Glutamatergic neuron (in vitro differentiated cells): ENCODE data around the gene PCED1A. TPM values are rescaled to one million over a fixed set of nuclear protein-coding genes. Genes with fewer than 3 reads are reported as not detected.
A peak's percentile ranks its signal among the peaks of the same experiment; 100 is the strongest.

Experiments used
- DNase-seq: peaks from one replicate; pipeline ENCODE4 v3.0.0; 2022
- H3K27ac Mint-ChIP-seq: one replicate; pipeline ENCODE4 v1.8.0; 2020; ENCODE audit warnings: mild to moderate bottlenecking, mixed read lengths, inconsistent platforms; ENCODE audit not compliant: unreplicated experiment
- H3K27me3 Mint-ChIP-seq: one replicate; pipeline ENCODE4 v1.8.0; 2020; ENCODE audit warnings: mild to moderate bottlenecking, moderate library complexity, mixed read lengths, inconsistent platforms; ENCODE audit not compliant: unreplicated experiment
- H3K36me3 Mint-ChIP-seq: one replicate; pipeline ENCODE4 v1.8.0; 2020; ENCODE audit warnings: mild to moderate bottlenecking, mixed read lengths, inconsistent platforms; ENCODE audit not compliant: unreplicated experiment
- H3K4me1 Mint-ChIP-seq: one replicate; pipeline ENCODE4 v1.8.0; 2020; ENCODE audit warnings: mild to moderate bottlenecking, low read depth, mixed read lengths, inconsistent platforms; ENCODE audit not compliant: unreplicated experiment
- H3K4me3 Mint-ChIP-seq: one replicate; pipeline ENCODE4 v1.8.0; 2020; ENCODE audit warnings: mild to moderate bottlenecking, mixed read lengths, inconsistent platforms; ENCODE audit not compliant: unreplicated experiment
- H3K9me3 Mint-ChIP-seq: one replicate; pipeline ENCODE4 v1.8.0; 2020; ENCODE audit warnings: mild to moderate bottlenecking, moderate library complexity, mixed read lengths, inconsistent platforms; ENCODE audit not compliant: unreplicated experiment
- total RNA-seq: library from RNA; stranded (reverse); fragmentation: NEBNext Ultra II Directional; extraction: Animal tissue kit (Norgen Biotek cat#: 25700); gene quantifications from one replicate; pipeline ENCODE4 v1.2.1, GENCODE V29; 2021; ENCODE audit not compliant: unreplicated experiment
- TF ChIP-seq, protein P1 (sequence below): fragments of 200-600 bp; sonication (generic); IDR thresholded peaks from one replicate; pipeline ENCODE4 v1.5.0; 2021; ENCODE audit not compliant: partially characterized antibody, unreplicated experiment

The PCED1A gene
- total RNA-seq, 1 donor from 2014 or later, result 41.6 TPM

- peak; percentile 68 for DNase-seq
- Mint-ChIP-seq H3K36me3 (peaks cover 15% of the 10 kb centered on the region), H3K27me3 (peaks cover 31% of the 10 kb centered on the region), H3K4me3 (no peak overlapping the region), H3K27ac (no peak overlapping the region), H3K9me3 (peaks cover 7% of the 10 kb centered on the region), H3K4me1 (peaks cover 3% of the 10 kb centered on the region)
- TF ChIP-seq, protein P1, sequence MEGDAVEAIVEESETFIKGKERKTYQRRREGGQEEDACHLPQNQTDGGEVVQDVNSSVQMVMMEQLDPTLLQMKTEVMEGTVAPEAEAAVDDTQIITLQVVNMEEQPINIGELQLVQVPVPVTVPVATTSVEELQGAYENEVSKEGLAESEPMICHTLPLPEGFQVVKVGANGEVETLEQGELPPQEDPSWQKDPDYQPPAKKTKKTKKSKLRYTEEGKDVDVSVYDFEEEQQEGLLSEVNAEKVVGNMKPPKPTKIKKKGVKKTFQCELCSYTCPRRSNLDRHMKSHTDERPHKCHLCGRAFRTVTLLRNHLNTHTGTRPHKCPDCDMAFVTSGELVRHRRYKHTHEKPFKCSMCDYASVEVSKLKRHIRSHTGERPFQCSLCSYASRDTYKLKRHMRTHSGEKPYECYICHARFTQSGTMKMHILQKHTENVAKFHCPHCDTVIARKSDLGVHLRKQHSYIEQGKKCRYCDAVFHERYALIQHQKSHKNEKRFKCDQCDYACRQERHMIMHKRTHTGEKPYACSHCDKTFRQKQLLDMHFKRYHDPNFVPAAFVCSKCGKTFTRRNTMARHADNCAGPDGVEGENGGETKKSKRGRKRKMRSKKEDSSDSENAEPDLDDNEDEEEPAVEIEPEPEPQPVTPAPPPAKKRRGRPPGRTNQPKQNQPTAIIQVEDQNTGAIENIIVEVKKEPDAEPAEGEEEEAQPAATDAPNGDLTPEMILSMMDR, result no peak
These were observed 35.4 kb downstream of the PCED1A start for GRCh38 chr20:2804852-2805688.

DNA sequence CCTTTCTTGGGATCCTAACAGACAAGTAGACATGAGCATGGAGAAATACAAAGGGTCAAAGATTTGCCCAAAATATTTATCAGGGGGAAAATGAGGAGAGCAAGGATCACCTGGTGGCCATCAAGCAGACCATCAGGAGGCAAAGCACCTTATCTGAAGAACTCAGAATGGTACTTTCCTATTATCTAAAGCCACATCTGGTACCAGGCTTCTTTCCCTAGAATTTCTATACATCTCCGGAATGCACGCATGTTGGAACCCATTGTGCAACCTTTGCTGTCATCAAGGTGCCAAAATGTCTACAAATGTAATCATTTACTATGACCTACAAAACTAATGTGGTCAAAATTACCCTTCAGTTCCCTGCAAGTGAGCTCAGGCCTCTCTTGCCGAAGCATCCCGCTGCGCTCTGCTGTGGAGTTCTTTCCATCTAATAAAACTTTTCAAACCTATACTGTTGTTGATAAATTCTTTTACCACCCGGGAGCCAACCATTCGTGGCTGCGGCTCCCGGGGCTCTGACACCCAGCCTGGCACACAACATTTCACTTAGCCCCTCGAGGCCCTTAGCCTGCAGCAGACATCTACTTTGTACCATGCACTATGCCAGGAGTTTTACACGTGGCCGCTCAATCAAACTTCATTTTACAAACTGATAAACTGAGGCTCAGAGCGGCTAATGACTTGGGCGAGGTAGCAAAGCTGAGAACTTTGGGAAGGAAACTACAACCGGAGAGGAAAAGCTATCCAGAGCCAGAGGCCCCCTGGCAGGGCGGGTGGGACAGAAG, 36.2 kb downstream of the PCED1A start:
- H3K27me3 Mint-ChIP-seq, result peaks cover 34% of the 10 kb centered on the region
- peaks cover 15% of the 10 kb centered on the region for H3K36me3 Mint-ChIP-seq
- DNase-seq, result no peak
- H3K27ac Mint-ChIP-seq, result no peak overlapping the region
- TF ChIP-seq, protein P1, result no peak
- peaks cover 7% of the 10 kb centered on the region for H3K4me1 Mint-ChIP-seq
- H3K9me3 Mint-ChIP-seq, result peaks cover 7% of the 10 kb centered on the region
- H3K4me3 Mint-ChIP-seq, result peak overlapping the region; percentile 25

- peaks cover 5% of the 10 kb centered on the region for H3K36me3 Mint-ChIP-seq
- TF ChIP-seq, protein P1, result no peak
- no peak for DNase-seq
- peaks cover 7% of the 10 kb centered on the region for H3K4me1 Mint-ChIP-seq
- peaks cover 7% of the 10 kb centered on the region for H3K9me3 Mint-ChIP-seq
- H3K4me3 Mint-ChIP-seq, result peak overlapping the region; percentile 85
- peaks cover 34% of the 10 kb centered on the region for H3K27me3 Mint-ChIP-seq
- H3K27ac Mint-ChIP-seq, result no peak overlapping the region
These were observed 39.1 kb downstream of the PCED1A start for GRCh38 chr20:2801286-2801728.

DNA sequence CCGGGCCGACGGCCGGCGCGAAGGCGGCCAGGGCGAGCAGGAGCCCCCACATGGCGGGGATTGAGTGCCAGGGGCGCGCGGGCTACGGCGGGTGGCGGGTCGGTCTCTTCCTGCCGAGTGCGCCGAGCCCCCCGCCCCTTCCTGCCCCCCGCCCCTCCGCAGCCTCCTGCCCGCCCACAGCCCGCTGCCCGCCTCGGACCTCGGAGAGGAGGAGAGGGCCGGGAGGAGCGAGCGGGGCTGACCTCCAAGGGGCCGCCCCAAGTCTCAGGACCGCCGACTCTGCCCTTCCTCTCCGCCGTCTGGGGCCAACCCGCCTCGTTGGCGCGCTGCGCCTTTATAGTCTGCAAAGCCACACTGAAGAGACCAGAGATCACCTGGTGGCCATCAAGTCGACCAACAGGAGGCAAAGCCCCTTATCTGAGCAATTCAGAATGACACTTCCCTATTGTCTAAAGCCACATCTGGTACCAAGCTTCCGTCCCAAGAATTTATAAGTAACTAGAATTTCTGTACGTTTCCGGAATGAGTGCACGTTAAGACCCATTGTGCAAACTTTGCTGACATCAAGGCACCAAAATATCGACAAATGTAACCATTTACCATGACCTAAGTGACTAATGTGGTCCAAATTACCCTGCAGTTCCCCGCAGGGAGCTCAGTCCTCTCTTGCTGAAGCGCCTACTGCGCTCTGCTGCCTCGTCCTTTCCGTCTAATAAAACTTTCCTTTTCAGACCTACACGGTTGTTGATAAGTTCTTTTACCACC, 39.8 kb downstream of the PCED1A start, which contains the start of gene CPXM1:
TSS of gene CPXM1 (minus strand) at position 107 of the 765 bp plus-strand sequence. CDS start at position 52, 55 bp downstream.
- H3K9me3 Mint-ChIP-seq, result peaks cover 3% of the 10 kb centered on the region
- H3K4me3 Mint-ChIP-seq, result peak within 1 kb of the TSS; percentile 91
- H3K27me3 Mint-ChIP-seq, result peaks cover 30% of the 10 kb centered on the region
- peaks cover 7% of the 10 kb centered on the region for H3K4me1 Mint-ChIP-seq
- H3K36me3 Mint-ChIP-seq, result peaks cover 5% of the 10 kb centered on the region
- H3K27ac Mint-ChIP-seq, result peak within 1 kb of the TSS; percentile 69
- peak; percentile 64 for DNase-seq
- TF ChIP-seq, protein P1, result no peak
